GM12864 (cell line): ENCODE results near the gene TRO.

Experiments
- DNase-seq: peaks from one replicate; pipeline ENCODE4 v3.0.0-alpha.2; 2011; ENCODE audit warnings: low read depth
- H3K4me3 ChIP-seq: 2 replicates; pipeline ENCODE4 v1.5.1; 2011; ENCODE audit warnings: mild to moderate bottlenecking, low read depth, low read length, control low read depth
- CTCF ChIP-seq: IDR thresholded peaks from 2 replicates; pipeline ENCODE4 v1.5.1; 2011; ENCODE audit warnings: low read depth, mild to moderate bottlenecking, moderate library complexity, low read length, control low read depth, inconsistent platforms; ENCODE audit errors: missing control alignments

The TRO gene

GRCh38 chrX:54922547-54922946 lies 1.9 kb downstream of the TRO start:
- DNase-seq = no peak
- no peak for TF ChIP-seq CTCF
- no peak overlapping the region for H3K4me3 ChIP-seq

DNA sequence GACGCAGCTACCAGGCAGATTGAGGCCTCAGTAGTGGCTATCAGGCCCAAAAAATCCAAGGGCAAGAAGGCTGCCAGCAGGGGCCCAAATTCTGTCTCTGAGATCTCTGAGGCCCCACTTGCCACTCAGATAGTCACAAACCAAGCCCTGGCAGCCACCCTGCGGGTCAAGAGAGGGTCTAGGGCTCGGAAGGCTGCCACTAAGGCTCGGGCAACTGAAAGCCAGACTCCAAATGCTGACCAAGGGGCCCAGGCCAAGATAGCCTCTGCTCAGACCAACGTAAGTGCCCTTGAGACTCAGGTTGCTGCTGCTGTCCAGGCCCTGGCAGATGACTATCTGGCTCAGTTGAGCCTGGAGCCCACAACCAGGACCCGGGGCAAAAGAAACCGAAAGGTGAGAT lies 2.8 kb downstream of the TRO start:
- no peak for TF ChIP-seq CTCF
- H3K4me3 ChIP-seq = no peak overlapping the region
- no peak for DNase-seq

- DNase-seq = no peak
- H3K4me3 ChIP-seq = no peak overlapping the region
- no peak for TF ChIP-seq CTCF
These were observed 6.4 kb downstream of the TRO start for GRCh38 chrX:54926978-54927377.

- TF ChIP-seq CTCF = no peak
- DNase-seq = no peak
- no peak overlapping the region for H3K4me3 ChIP-seq
These were observed 8.3 kb downstream of the TRO start for GRCh38 chrX:54928876-54929275.

- no peak overlapping the region for H3K4me3 ChIP-seq
- TF ChIP-seq CTCF = no peak
- DNase-seq = no peak
These were observed 9.8 kb downstream of the TRO start for GRCh38 chrX:54930291-54931049.

DNA sequence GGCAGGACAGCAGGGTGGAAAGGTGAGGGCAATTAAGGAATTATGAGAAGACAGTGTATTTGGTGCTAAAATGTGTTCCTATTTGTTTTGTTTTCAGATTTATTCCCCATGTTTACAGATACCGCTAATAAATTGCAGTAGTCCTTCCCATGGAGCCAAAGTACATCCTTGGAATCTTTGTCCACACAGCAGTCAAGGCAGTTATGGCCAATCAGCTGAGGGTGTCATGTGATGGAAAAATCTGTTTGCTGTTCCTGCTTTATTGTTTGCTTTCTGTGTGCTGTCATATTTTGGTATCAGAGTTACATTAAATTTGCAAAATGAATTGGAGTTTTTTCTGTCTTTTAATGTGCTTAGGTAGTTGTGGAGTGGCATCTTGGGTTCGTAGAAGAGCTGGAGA lies 10.5 kb downstream of the TRO start:
- TF ChIP-seq CTCF = no peak
- DNase-seq = no peak
- H3K4me3 ChIP-seq = no peak overlapping the region
